Esophagus muscularis mucosa (tissue), 3 donors: Measurements from ENCODE around the gene WDHD1.

ENCODE experiments used
- CTCF ChIP-seq, 3 experiments: fragments of 200-600 bp in 2 of 3; fragments of 450-650 bp in 1 of 3; sonication (generic) in 2 of 3; IDR thresholded peaks; one replicate each; pipeline ENCODE4 v1.5.1; 2017 to 2019; ENCODE audit warnings: antibody characterized with exemption in 3 of 3, mild to moderate bottlenecking in 2 of 3, moderate library complexity in 1 of 3
- POLR2A ChIP-seq: fragments of 450-650 bp; IDR thresholded peaks from one replicate; pipeline ENCODE4 v1.6.1; 2017; ENCODE audit warnings: antibody characterized with exemption, moderate library complexity, mild to moderate bottlenecking, low read depth

- TF ChIP-seq POLR2A (no peak), CTCF (IDR thresholded peaks at IDR 0.05) (no peak)
Measured at GRCh38 chr14:54935100-54935499, 91.8 kb downstream of the WDHD1 start.
